ENCODE results near the gene SGMS1.
"Not testable (repeated sequence)": the region's sequence is repeated elsewhere in the genome, so short reads cannot be mapped to it uniquely, and the experiment has no call there.

Gene SGMS1

DNA sequence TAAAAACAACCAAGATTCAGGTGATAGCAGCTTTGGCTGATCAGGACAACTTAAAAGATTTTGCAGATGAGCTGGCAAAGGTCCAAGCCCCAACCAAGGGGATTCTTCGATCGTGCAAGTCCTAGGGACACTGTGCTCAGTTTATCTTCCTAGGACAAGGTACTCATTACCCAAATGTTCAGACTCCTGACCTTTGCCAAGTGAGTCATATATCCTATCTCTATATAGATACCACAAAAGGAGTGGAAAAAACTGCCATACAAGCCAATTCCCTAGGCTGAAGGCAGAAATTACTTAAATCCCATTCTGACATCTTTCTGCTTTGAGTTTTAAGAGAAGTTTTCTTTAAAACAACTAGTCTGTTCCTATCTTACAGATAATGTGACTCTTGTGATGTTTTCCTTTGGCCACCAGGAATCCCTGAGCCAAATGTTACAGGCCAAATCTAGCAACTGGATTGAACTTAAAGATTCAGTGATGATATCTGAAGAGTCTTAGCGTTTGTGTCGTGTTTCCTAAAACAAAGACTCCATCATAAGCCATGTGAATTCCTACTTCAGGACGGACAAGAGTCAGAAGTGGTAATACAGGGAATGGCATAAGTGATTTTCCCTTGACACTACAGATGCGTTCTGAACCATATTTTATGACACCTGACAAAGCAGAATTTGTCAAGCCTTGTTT, 229.8 kb downstream of the SGMS1 start:
- no peak for DNase-seq

DNA sequence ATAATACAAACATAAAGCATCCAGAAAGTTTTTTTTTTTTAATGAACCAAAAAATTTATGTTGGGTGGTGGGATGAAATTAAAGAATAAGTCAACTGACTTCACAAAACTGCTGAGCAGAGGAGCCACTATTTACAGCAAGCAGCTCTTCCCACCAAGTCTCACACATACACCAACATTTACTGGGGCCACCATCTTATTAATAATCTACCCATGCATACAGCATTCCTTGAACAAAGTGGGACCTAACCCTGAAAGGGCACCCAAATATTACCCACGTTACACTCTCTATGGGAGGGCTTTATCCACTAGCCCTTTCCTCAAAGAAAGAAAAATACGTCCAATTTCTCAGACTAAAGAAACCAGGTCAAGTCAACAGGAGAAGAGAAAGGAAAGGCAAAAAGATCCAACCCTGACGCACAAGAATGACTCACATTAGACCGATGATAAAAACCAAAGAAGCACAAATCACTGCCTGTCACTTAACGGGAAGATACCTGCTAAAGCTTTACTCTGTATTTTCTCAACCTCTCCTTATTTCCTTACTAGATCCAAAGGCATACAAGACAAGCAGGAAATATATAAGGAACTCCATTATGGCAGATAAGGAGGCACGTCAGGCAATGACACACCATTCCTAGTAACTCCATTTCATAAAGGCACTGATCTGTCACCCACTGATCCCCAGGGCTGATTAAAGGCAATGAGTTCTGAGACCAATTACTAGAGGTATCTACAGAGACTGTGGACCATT, 230.6 kb downstream of the SGMS1 start:
- no peak for DNase-seq

DNA sequence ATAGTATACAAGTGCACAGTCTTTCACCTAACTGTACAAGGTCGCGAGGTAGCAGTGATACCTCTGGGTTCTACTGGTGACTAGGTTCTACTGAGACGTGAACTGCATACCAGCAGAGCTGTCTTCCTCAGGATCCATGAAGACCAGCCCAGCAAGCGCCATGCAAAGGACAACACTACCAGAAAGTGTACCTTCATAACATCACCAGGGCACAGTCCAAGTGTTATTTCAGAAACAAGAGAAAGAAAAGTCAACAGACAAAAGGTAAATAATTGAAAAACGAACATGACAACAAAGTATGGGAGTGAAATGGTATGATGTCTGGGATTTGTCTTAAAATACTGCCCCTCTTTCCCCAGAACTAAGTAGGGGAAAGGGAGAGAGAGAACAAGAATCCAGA, 231.3 kb downstream of the SGMS1 start:
- DNase-seq = no peak

DNA sequence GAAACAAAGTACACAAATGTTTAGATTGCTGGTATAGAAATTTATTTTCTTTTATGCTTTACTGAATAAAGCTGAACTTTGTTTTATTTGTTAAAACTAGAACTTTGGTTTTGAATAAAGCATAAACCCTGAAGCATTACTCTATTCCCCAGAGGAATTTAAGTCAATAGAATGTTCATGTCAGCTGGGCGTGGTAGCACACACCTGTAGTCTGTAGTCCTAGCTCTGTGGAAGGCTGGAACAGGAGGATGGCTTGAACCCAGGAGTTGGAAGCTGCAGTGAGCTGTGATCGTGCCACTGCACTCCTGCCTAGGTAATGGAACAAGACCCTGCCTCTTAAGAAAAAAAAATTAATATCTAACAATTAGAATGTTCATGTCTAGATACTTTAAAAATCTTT, 233.5 kb downstream of the SGMS1 start:
- DNase-seq = peak in 1 of 2 experiments; percentile 30

DNA sequence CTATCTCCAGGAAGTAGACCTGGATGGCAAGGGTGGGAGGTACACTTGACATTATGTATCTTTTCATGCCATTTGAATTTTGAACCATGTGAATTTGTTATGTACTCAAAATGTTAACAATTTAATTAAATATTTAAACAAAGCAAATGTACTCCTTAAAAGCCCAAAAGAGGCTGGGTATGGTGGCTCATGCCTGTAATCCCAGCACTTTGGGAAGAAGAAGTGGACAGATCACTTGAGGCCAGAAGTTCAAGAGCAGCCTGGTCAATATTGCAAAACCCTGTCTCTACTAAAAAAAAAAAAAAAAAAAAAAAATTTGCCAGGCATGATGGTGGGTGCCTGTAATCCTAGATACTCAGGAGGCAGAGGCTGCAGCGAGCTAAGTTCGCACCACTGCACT, 235.6 kb downstream of the SGMS1 start:
- DNase-seq = no peak

DNA sequence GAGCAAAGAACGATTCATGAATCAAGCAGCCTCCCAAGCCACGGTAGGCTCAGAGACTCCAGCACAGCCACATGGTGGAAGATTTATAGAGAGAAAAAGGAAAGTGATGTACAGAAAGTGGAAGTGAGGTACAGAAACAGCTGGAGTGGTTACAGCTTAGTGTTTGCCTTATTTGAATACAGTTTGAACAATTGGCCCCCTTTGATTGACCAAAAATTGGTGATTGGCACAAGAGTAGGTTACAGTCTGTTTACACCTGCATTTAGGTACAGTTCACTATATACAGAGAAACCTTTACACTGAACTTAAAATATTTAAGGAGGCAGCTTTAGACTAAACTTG, 236.1 kb downstream of the SGMS1 start:
- DNase-seq = no peak

DNA sequence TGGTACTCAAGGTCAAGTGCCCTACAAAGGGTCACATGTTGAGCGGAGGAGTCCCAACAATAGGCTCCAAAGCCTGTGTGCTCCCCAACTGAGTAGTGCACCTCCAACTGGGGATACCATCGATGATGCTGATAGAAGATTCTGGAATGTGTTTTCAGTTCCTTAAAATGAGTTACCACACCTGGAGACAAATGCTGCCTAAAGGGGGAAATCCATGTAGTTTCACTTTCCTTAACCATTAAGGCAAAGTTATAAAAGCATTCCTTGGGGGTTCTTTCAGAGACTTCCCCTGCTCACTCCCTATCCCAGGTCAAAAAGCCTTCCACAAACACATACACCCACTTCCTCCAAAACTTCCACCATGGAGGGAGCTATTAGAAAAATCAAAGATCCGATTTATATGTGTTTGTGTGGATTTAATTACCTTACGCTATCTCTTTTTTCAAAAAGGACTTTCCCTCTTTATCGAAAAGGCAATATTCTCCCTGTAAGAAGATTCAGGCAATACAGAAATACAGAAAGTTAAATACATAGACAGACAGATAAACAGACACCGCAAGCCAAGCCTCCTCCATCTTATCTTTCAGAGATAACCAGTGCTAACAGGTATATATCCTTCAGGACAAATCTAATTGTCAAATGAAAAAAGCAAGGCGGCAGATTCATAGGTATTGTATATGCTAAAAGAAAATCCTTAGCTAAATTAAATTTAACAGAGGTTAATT, 236.6 kb downstream of the SGMS1 start:
- no peak for DNase-seq

DNA sequence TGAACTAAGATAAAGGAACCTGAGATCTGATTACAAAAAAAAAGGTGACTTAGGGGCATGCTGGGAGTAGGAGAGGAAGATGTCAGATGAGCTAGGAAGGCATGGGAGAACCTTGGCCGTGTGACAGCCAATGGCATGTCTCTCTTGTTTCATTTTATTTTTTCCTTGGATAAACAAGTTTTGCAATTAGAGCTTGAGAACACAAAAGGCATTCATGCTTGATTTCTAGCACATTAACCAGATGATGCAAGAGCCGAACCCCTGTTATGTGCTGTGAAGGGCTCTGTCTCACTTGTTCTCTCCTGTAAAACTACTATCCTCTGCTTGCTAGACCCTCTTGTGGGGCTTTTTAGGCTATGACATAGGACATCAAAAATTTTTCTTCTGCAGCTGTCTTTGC, 238.1 kb downstream of the SGMS1 start:
- DNase-seq = no peak

DNA sequence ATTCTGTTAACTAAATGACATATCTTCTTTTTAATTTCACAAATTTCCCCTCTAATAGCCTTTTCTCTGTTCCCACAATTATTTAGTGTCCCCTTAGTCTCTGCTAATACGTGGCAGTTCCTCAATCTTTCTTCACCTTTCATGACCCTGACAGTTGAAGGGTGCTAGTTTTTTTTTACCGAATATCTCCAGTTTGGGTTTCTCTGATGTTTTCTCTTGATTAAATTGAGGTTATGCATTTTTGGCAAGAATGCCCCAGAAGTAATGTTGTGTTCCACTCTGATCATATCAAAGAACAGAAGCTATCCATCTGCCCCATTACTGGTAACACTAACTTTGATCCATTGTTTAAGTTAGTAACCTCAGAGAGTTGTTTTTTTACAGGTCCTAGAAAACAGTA, 238.9 kb downstream of the SGMS1 start:
- no peak for DNase-seq

DNA sequence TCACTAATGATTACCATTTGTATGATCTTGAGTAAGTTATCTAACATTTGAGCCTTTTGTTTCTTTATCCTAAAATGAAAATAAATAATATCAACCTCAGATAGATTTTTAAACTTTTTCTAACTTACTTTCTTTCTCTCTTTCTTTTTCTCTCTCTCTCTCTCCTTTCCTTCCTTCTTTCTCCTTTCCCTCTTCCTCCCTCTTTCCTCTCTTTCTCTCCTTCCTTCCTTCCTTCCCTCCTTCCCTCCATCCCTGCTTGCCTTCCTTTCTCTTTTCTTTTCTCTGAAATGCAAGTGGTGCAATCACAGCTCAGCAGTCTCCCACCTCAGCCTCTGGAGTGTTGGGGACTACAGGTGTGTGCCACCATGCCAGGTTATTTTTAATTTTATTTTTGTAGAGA, 239.5 kb downstream of the SGMS1 start:
- DNase-seq = no peak

DNA sequence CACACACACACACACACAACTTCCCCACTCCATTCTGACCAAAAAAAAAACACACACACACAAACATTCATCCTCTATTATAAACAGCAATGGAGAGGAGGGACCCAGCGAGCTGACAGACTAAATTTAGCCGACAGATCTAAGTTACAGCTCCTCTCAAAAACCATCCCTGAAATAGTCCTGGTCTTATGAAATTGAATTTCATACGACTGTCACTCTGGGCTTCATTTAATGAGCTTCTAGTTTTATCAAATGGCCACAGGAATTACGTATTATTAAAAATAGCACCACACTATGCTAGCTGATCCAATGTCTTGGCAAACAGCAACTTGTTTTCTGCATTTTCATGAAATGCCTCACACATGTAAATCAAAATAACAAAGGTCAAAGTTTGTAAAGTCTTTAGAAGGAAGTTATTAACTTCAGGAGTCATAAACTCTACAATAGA, 241.2 kb downstream of the SGMS1 start:
- no peak for DNase-seq

DNA sequence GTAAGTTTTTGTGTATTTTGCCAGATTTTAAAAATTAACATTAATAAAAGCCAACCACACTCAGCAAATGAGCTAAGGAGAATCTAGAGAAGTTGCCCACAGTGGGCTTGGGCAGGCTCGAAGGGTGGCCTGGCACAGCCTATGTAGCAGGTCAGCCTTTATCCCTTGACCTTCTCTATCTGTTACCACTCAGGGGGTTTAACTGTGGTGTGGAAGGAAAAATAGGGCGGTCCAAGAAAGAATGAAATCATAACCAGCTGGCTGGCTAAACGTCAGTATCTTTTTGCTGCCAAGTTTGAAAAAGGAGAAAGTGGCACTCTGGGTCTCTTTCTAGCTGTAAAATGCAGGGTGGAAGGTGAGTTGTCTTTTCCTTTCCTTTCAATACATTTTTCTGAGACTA, 242.1 kb downstream of the SGMS1 start:
- no peak for DNase-seq

DNA sequence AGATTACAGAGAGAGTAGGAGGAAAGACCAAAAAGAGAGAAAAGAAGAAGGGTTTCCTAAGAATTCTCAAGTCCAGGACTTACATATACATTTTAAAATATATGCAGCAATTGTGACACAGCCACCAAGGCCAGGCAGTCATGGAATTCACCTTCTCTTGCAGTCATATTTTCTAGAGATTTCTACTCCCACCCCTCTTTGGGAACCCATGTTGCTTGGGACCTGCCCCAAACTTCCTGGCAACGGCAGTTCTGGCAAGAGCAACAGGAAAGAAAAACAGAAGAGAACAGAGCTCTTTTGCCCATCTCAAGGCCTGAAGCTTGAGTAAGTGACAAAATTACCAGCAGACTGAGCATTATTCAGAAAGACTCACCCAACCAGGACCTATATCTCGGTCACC, 244.1 kb downstream of the SGMS1 start:
- DNase-seq = no peak

DNA sequence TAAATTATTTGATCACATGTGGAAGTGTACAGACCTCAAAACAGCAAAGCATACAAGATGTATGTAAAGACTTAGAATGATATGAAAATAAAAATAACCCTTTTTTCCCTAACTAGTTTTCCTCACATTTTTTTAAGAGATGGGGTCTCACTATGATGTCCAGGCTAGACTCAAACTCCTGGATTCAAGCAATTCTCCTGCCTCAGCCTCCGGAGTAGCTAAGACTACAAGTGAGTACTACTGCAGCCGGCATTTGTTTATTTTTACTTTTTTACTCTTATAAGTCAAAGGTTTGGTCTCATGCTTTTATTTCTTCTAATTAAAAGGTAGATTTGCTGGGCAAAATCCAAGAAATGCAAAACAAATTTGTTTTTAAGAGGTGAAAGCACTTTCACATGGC, 248.0 kb downstream of the SGMS1 start:
- no peak for DNase-seq

DNA sequence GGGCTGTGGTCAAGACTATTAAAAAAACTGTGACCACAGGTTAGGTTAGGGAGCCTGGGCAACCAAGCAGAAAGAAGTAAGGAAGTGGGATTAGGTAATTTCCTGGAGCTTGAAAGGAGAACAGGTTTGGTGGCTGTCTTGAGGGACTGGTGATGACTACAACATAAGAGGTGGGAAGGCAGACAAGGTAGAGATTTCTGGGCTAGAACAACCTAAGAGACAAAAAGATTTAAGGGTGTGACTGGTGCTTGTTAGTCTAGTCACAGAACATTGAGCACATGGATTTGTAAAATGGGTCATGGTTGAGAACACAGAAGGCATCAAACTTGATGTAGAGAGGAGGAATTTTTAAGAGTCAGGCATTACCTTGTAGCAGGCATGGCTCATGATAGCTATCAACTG, 248.7 kb downstream of the SGMS1 start:
- DNase-seq = no peak

DNA sequence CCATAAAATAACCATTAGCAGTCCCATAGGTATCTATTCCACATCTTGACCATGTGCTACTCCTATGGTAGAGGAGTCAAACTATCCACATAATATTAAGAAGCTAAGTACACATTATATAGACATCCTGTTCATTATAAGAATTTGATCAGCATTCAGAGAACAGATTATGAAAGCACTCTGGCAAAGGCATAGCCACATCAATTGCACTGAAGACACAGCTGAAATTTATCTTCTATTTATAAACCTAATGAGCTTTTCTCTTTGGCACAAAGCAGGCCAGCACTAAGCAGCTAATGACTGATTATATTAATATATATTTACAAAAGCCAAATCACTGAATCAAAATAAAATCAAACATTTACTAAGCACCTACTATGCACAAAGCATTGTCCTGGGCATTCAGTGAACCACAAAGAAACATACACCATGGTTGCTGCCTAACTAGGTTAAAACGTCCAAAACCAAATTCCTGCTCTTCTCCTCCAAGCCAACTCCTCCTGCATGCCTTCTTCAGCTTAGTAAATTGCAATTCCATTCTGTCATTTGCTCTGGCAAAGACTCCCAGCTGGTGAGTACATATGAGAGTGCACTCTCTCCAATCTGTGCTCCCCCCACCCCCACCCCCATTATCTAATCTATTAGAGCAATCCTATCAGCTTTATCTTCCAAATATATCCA, 249.8 kb downstream of the SGMS1 start:
- DNase-seq = no peak

DNA sequence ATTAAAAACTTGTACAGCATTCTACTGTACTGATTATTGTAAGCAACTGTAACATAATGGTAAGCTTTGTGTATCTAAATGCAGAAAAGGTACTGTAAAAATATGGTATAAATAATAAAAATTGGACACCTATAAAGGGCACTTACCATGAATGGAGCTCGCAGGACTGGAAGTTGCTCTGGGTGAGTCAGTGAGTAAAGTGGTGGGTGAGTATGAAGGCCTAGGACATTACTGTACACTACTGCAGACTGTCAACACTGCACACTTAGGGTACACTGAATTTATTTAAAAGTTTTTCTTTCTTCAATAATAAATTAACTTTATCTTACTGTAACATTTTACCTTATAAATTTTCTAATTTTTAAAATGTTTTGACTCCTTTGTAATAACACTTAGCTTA, 253.8 kb downstream of the SGMS1 start:
- no peak for DNase-seq

DNA sequence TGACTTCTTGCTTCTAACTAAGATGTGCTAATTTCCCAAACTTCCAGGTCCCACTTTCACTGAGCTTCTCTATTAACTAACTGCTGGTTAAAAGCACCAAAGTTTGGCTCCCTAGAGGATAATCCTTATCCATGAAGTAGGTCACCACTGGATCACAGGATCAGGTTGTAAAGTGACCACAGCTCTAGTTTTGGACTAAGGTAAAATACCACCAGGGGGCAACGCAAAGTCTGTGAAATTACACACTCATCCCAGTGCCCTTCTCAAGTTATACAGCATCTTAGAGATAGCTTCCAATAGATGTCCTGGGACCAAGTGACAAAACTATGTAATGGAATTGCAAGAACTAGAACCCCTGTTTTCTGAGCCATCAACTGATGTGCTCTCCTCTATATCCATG, 256.0 kb downstream of the SGMS1 start:
- DNase-seq = peak in 1 of 2 experiments; percentile 44

DNA sequence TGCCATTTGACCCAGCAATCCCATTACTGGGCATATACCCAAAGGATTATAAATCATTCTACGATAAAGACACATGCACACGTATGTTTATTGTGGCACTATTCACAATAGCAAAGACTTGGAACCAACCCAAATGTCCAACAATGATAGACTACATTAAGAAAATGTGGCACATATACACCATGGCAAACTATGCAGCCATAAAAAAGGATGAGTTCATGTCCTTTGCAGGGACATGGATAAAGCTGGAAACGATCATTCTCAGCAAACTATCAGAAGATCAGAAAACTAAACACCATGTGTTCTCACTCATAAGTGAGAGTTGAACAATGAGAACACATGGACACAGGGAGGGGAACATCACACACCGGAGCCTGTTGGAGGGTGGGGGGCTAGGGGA, 257.3 kb downstream of the SGMS1 start:
- DNase-seq = not testable (repeated sequence)

DNA sequence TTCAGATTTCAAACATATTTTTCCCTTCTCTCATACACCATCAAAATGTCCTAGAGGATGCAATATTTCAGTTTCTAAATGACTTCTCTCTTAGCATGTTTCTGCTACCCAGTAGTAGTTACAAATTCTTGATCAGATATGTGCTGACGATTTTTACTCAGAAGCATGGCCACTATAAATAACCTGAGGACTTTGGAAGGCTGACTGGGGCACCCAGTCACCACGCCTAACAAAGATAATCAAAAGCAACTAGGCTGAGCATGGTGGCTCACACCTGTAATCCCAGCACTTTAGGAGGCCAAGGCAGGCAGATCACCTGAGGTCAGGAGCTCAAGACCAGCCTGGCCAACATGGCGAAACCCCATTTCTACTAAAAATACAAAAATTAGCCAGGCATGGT, 259.0 kb downstream of the SGMS1 start:
- not testable (repeated sequence) for DNase-seq

DNA sequence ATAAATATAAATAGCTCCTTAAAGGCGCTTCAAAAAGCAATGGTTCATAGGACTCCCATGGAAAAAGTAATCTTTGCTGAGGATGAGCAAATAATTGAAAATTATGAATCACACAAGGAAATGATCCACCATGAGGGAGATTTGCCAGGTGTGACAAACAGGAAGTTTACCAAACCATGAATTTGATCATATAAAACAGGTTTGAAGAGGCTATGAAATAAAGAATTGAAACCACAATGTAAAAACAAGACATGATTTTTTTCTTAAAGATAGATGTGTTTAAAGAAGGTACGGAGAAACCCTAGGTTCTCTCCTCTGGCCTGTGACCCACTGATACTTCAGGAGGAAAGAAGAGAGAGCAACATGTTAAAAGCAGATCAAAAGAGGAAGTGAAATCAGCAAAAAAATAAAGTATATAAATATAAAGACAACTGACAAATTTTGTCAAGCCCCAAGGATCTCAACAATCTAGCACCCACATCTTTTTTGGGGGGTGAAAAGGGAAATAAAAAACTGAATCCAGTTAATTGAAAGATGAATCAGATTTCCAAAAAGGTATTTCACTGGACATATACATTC, 261.1 kb downstream of the SGMS1 start:
- no peak for DNase-seq

DNA sequence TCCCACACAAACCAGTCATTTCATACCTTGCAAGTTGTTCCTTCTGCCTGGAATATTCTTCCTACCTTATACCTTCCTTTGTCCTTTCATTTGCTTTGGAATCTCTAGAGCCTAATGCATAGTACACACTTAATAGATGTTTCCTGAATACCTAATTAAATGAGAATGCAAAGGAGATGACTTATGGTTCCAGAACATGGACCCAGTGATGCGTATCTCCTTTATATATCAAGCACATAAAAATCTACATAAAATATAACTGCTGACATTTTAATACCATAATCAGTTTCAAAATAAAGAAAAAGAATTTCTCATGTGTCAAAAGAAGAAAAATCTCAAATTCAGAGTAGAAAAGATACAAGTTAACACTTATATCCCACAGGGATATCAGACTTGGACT, 261.8 kb downstream of the SGMS1 start:
- no peak for DNase-seq
